Brain pericyte (primary cell): ENCODE data around the gene CNTF.

Experiments used
- DNase-seq: peaks from one replicate; pipeline ENCODE4 v3.0.0-alpha.2; 2012; ENCODE audit warnings: low read depth, low spot score

CNTF gene

GRCh38 chr11:58641803-58642581 lies 19.5 kb downstream of the CNTF start:
- no peak for DNase-seq

- no peak for DNase-seq
Measured at GRCh38 chr11:58645854-58646253, 23.4 kb downstream of the CNTF start.

DNA sequence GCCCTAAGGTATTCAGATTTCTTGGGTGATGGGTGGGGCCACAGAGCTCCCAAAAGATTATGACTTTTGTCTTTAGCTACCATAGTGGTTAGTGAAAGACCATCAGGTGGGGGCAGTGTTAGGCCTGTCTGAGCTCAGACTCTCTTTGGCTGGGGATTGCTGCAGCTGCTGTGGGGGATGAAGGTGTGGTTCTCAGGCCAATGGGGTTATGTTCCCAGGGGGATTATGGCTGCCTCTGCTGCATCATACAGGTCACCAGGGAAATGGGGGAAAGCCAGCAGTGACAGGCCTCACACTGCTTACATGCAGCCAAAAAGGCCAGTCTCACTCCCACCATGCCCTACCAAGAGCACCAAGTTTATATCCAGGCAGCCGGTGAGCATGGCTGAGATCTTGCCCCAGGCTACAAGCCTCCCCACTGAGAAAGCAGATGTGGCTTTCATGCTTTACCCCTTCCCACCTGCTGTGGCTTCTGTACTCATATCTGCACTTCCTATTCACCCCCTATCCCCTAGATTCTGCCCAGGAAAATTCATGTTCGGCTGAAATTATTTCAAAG lies 24.8 kb downstream of the CNTF start:
- no peak for DNase-seq

DNA sequence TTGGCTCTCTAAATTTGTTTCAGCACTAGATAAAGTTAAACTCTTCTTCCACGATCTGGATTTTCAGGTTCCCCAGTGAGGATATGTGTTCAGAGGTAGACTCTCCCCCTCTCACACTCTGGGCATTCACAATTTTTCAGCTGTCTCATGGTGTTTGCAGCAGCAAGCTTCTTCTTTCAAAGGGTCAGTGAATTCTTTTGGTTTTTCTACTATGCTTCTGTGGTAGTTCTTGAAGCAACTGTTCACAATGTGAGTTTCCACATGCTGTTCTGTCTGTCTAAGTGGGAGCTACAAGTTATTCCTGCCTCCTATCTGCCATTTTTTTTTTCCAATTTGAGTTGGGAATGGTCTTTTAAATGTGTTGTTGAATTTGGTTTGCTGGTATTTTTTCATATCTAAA lies 25.4 kb downstream of the CNTF start:
- no peak for DNase-seq

GRCh38 chr11:58649623-58650022 lies 27.2 kb downstream of the CNTF start:
- no peak for DNase-seq

GRCh38 chr11:58650496-58650895 lies 28.0 kb downstream of the CNTF start:
- DNase-seq = no peak

DNA sequence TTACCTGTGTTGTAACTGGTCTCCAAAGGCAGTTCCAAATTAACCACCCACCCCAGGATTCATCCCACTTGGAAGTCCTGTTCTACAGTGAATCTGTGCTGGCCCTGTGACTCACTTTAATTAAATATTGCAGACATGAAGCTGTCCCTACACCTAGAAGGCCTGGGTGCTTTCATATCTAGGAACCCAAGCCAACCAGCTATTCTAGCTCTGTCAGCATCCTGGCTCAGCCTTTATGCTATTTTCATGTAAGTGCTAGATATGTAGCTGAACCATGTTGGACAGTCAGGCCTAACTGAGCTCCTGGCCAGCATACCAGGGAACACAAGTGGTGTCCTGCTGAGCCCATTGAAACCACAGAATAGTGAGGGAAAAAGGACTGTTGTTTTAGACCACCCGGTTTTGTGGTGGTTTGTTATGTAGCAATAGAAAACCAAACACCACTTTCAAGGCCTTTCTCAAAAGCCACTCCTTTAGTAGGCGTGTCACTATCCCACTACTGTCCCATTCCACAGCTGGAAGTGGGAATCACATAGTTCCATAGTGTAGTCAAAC lies 30.3 kb downstream of the CNTF start:
- no peak for DNase-seq

- no peak for DNase-seq
Measured at GRCh38 chr11:58654079-58654907, 31.8 kb downstream of the CNTF start.

DNA sequence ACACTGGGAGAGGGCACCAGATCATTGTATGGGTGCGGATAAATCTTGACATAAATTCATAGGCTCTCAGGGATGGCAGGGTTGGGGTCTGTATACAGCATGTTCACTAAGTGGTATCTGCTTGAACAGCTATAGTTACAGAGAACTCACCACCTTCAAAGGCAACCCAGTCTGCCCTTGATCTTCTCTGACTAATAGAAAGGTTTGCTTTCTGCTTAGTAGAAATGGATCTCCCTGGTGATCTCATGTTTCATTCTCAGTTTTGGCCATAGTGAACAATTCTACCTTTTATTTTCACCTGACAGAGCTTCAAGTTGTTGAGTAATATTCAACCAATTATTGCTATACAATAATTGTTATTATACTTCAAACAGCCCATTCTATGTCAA lies 32.4 kb downstream of the CNTF start:
- no peak for DNase-seq

GRCh38 chr11:58656348-58656747 lies 33.9 kb downstream of the CNTF start:
- DNase-seq = no peak

- DNase-seq = no peak
Measured at GRCh38 chr11:58658623-58659022, 36.2 kb downstream of the CNTF start.

DNA sequence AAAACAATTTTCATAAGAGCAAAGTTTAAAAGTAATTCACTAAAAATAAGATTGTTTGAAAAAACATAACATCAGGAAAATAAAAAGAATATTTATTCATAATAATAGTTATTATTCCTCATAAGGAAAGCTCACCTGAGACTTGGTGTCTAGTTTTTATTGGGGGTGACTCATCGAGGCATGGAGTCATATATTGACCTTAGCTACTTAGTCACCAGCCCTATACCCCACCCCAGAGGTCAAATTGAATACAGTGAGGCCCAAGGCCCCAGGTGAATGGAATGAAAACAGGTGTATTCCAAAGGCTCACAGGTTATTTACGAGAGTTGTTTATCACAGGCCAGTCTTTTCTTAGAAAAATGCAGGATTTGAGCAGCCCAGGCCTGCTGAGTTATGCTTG lies 36.9 kb downstream of the CNTF start:
- DNase-seq = no peak

- DNase-seq = no peak
Measured at GRCh38 chr11:58659910-58660570, 37.6 kb downstream of the CNTF start.

GRCh38 chr11:58671983-58672633 lies 49.6 kb downstream of the CNTF start:
- no peak for DNase-seq

GRCh38 chr11:58674609-58675008 lies 52.1 kb downstream of the CNTF start:
- DNase-seq = no peak
